ENCODE data around the gene JAKMIP3.
"Not testable (repeated sequence)": the region's sequence is repeated elsewhere in the genome, so short reads cannot be mapped to it uniquely, and the experiment has no call there.

Gene JAKMIP3

GRCh38 chr10:132064082-132064755 lies 1.5 kb upstream of the JAKMIP3 start:
- DNase-seq (ENCODE audit: low read depth in 2 of 2) = no peak

GRCh38 chr10:132064771-132065437 lies 842 bp upstream of the JAKMIP3 start:
- no peak for DNase-seq (ENCODE audit: low read depth in 2 of 2)

- DNase-seq (ENCODE audit: low read depth in 2 of 2) = no peak
Measured at GRCh38 chr10:132066186-132066585, 440 bp downstream of the JAKMIP3 start.

- DNase-seq (ENCODE audit: low read depth in 2 of 2) = no peak
Measured at GRCh38 chr10:132066812-132067211, 1.1 kb downstream of the JAKMIP3 start.

GRCh38 chr10:132068431-132069121 lies 2.8 kb downstream of the JAKMIP3 start:
- DNase-seq (ENCODE audit: low read depth in 2 of 2) = no peak

- no peak for DNase-seq (ENCODE audit: low read depth in 2 of 2)
Measured at GRCh38 chr10:132069122-132069848, 3.5 kb downstream of the JAKMIP3 start.

GRCh38 chr10:132069849-132070182 lies 4.1 kb downstream of the JAKMIP3 start:
- DNase-seq (ENCODE audit: low read depth in 2 of 2) = no peak

GRCh38 chr10:132070724-132071123 lies 5.0 kb downstream of the JAKMIP3 start:
- no peak for DNase-seq (ENCODE audit: low read depth in 2 of 2)

GRCh38 chr10:132071667-132072066 lies 5.9 kb downstream of the JAKMIP3 start:
- no peak for DNase-seq (ENCODE audit: low read depth in 2 of 2)

- DNase-seq (ENCODE audit: low read depth in 2 of 2) = no peak
Measured at GRCh38 chr10:132075909-132076577, 10.3 kb downstream of the JAKMIP3 start.

- no peak for DNase-seq (ENCODE audit: low read depth in 2 of 2)
Measured at GRCh38 chr10:132076578-132077081, 10.9 kb downstream of the JAKMIP3 start.

GRCh38 chr10:132077091-132077490 lies 11.3 kb downstream of the JAKMIP3 start:
- DNase-seq (ENCODE audit: low read depth in 2 of 2) = no peak

- no peak for DNase-seq (ENCODE audit: low read depth in 2 of 2)
Measured at GRCh38 chr10:132078746-132079345, 13.1 kb downstream of the JAKMIP3 start.

- not testable (repeated sequence) for DNase-seq (ENCODE audit: low read depth in 2 of 2)
Measured at GRCh38 chr10:132084384-132084783, 18.6 kb downstream of the JAKMIP3 start.

GRCh38 chr10:132093236-132093635 lies 27.5 kb downstream of the JAKMIP3 start:
- DNase-seq (ENCODE audit: low read depth in 2 of 2) = not testable (repeated sequence)

GRCh38 chr10:132094581-132095234 lies 29.0 kb downstream of the JAKMIP3 start:
- no peak for DNase-seq (ENCODE audit: low read depth in 2 of 2)

- no peak for DNase-seq (ENCODE audit: low read depth in 2 of 2)
Measured at GRCh38 chr10:132095403-132096113, 29.8 kb downstream of the JAKMIP3 start.

- no peak for DNase-seq (ENCODE audit: low read depth in 2 of 2)
Measured at GRCh38 chr10:132096223-132096622, 30.5 kb downstream of the JAKMIP3 start.

GRCh38 chr10:132096863-132097478 lies 31.2 kb downstream of the JAKMIP3 start:
- DNase-seq (ENCODE audit: low read depth in 2 of 2) = no peak

Data from stimulated activated CD8-positive, alpha-beta memory T cell treated with anti-CD3 and anti-CD28 coated beads, Interleukin-15, amount 100 ng/mL, for 48 hours (primary cell).